PC-3 (cell line): Measurements from ENCODE around the gene MAP4K2. TPM values are rescaled to one million over a fixed set of nuclear protein-coding genes. Genes with fewer than 3 reads are reported as not detected.

ENCODE experiments used
- ATAC-seq: fragments of 200-7000 bp; cut with Tn5 transposase; 2 replicates; pipeline ENCODE4 v1.9.1; 2020; ENCODE audit warnings: mild to moderate bottlenecking, moderate library complexity
- BruUV-seq: library from RNA; stranded (reverse); fragments of 400-500 nt; replicated peaks from 2 replicates; lab custom pipeline; 2021; lab: Mats Ljungman, UMichigan
- CTCF ChIA-PET: fragments of 300-600 bp; sonication (Branson Sonifier 250); formaldehyde crosslinking; loops from one replicate; lab custom pipeline; 2022; ENCODE audit warnings: antibody characterized with exemption; lab: Charles Lee
- POLR2A ChIA-PET: fragments of 300-600 bp; sonication (Branson Sonifier 250); formaldehyde crosslinking; loops from one replicate; lab custom pipeline; 2022; ENCODE audit warnings: antibody characterized with exemption; ENCODE audit not compliant: unreplicated experiment; lab: Charles Lee
- DNase-seq: peaks from one replicate; pipeline ENCODE4 v3.0.0-alpha.2; 2015
- H2AFZ ChIP-seq: fragments of 300-600 bp; sonication (generic); 2 replicates; pipeline ENCODE4 v1.6.0; 2016; ENCODE audit warnings: antibody characterized with exemption, low read length
- H3F3A ChIP-seq: fragments of 300-600 bp; sonication (generic); one replicate; pipeline ENCODE4 v1.6.0; 2017; ENCODE audit warnings: antibody characterized with exemption, low read length, control low read depth, mild to moderate bottlenecking; ENCODE audit not compliant: unreplicated experiment
- H3K27ac ChIP-seq: fragments of 300-600 bp; sonication (generic); 2 replicates; pipeline ENCODE4 v1.5.1; 2016; ENCODE audit warnings: mild to moderate bottlenecking, low read length
- H3K27me3 ChIP-seq: fragments of 300-600 bp; sonication (generic); 2 replicates; pipeline ENCODE4 v1.6.1; 2016; ENCODE audit warnings: low read length, mixed read lengths
- H3K36me3 ChIP-seq: fragments of 300-600 bp; sonication (generic); 2 replicates; pipeline ENCODE4 v1.6.1; 2016; ENCODE audit warnings: low read depth, mixed run types, low read length, mixed read lengths
- H3K4me1 ChIP-seq: fragments of 300-600 bp; sonication (generic); 2 replicates; pipeline ENCODE4 v1.5.1; 2016; ENCODE audit warnings: low read length; ENCODE audit not compliant: insufficient read depth
- H3K4me2 ChIP-seq: fragments of 300-600 bp; sonication (generic); 2 replicates; pipeline ENCODE4 v1.6.0; 2016; ENCODE audit warnings: low read length
- H3K4me3 ChIP-seq: fragments of 300-600 bp; sonication (generic); 2 replicates; pipeline ENCODE4 v1.5.1; 2016; ENCODE audit warnings: mild to moderate bottlenecking, low read length, mixed read lengths
- H3K79me2 ChIP-seq: fragments of 300-600 bp; sonication (generic); 2 replicates; pipeline ENCODE4 v1.6.1; 2017; ENCODE audit warnings: low read length, mixed read lengths
- H3K9ac ChIP-seq: fragments of 300-600 bp; sonication (generic); 2 replicates; pipeline ENCODE4 v1.6.0; 2016; ENCODE audit warnings: mild to moderate bottlenecking, low read length
- H3K9me2 ChIP-seq: fragments of 300-600 bp; sonication (generic); replicated peaks from 2 replicates; pipeline ENCODE4 v1.6.1; 2016; ENCODE audit warnings: mixed run types, low read length, mixed read lengths
- H3K9me3 ChIP-seq: fragments of 300-600 bp; sonication (generic); 2 replicates; pipeline ENCODE4 v1.6.1; 2016; ENCODE audit warnings: low read length, mixed read lengths
- H4K20me1 ChIP-seq: fragments of 300-600 bp; sonication (generic); 2 replicates; pipeline ENCODE4 v1.6.1; 2016; ENCODE audit warnings: low read length, mixed read lengths
- CTCF ChIP-seq: fragments of 300-600 bp; sonication (generic); conservative IDR thresholded peaks from 2 replicates; pipeline ENCODE4 v1.5.1; 2017; ENCODE audit warnings: antibody characterized with exemption, low read depth, mild to moderate bottlenecking, low read length
- EZH2 ChIP-seq: fragments of 300-600 bp; sonication (generic); IDR thresholded peaks from one replicate; pipeline ENCODE4 v1.6.1; 2017; ENCODE audit warnings: antibody characterized with exemption, mild to moderate bottlenecking, low read length; ENCODE audit not compliant: unreplicated experiment
- EZH2phosphoT487 ChIP-seq: fragments of 300-600 bp; sonication (generic); IDR thresholded peaks from 2 replicates; pipeline ENCODE4 v1.6.1; 2018; ENCODE audit warnings: mild to moderate bottlenecking, antibody characterized with exemption, low read length, borderline replicate concordance
- intact Hi-C: fragments of 100-400 bp; cut with micrococcal nuclease; formaldehyde crosslinking; loops from 2 replicates; pipeline ENCODE4 v1.9.0; 2023
- total RNA-seq: library from RNA; depleted of rRNA; stranded (reverse); fragments of >200 nt; gene quantifications from 2 replicates; pipeline ENCODE4 v1.2.3, GENCODE V29; 2014

The MAP4K2 gene
- total RNA-seq, 1 experiment from 2014 or later: 55.6 TPM

GRCh38 chr11:64842366-64842759, 39.3 kb upstream of the MAP4K2 start:
- peaks cover 28% of the 10 kb centered on the region for H3K79me2 ChIP-seq
- no peaks in the 10 kb centered on the region for H4K20me1 ChIP-seq
- no peaks in the 10 kb centered on the region for H3K9me3 ChIP-seq
- H3K9ac ChIP-seq: peak overlapping the region; percentile 72
- no peaks in the 10 kb centered on the region for H3F3A ChIP-seq
- no TSS peak for BruUV-seq
- H3K36me3 ChIP-seq: peaks cover 17% of the 10 kb centered on the region; the same call in 1 of the 2 replicates
- ATAC-seq (no peak), DNase-seq (peak; percentile 38)
- H3K4me1 ChIP-seq: peaks cover 29% of the 10 kb centered on the region
- no peaks in the 10 kb centered on the region for H3K27me3 ChIP-seq
- H2AFZ ChIP-seq: no peak overlapping the region
- no peak for TF ChIP-seq EZH2phosphoT487
- no peak for TF ChIP-seq EZH2
- TF ChIP-seq CTCF: no peak
- POLR2A ChIA-PET: no interaction called here
- no peaks in the 10 kb centered on the region for H3K9me2 ChIP-seq
- peak overlapping the region; percentile 83 for H3K4me3 ChIP-seq
- H3K27ac ChIP-seq: peak overlapping the region; percentile 90
- H3K4me2 ChIP-seq: peak overlapping the region; percentile 97
- CTCF ChIA-PET: no interaction called here
- intact Hi-C loops: no loop called here

- Histone ChIP-seq H4K20me1 (no peaks in the 10 kb centered on the region), H3K27ac (peak overlapping the region; percentile 90), H3K9me2 (no peaks in the 10 kb centered on the region), H3K36me3 (peaks cover 17% of the 10 kb centered on the region; the same call in 1 of the 2 replicates), H3F3A (no peaks in the 10 kb centered on the region), H2AFZ (no peak overlapping the region), H3K27me3 (no peaks in the 10 kb centered on the region), H3K9ac (peak overlapping the region; percentile 72), H3K4me1 (peaks cover 27% of the 10 kb centered on the region), H3K4me3 (peak overlapping the region; percentile 83), H3K9me3 (no peaks in the 10 kb centered on the region), H3K4me2 (peak overlapping the region; percentile 97), H3K79me2 (peaks cover 28% of the 10 kb centered on the region)
- intact Hi-C loops: no loop called here
- ChIA-PET POLR2A (no interaction called here), CTCF (interaction anchor here (1.0 kb wide), 1 partner anchor 63 kb away, joined by 4 read pairs; the partner anchor contains the start of gene SF1)
- DNase-seq (no peak), ATAC-seq (no peak)
- TF ChIP-seq EZH2phosphoT487: no peak
- no peak for TF ChIP-seq EZH2
- TF ChIP-seq CTCF: no peak
- BruUV-seq: no TSS peak
Measured at GRCh38 chr11:64841592-64842365, 38.8 kb upstream of the MAP4K2 start.
